HFF-Myc (cell line): ENCODE measurements around the gene MAGEE1.

ENCODE experiments used
- DNase-seq: peaks from one replicate; pipeline ENCODE4 v3.0.0-alpha.2; 2011; ENCODE audit warnings: low read depth; ENCODE audit errors: extremely low read depth
- H3K4me3 ChIP-seq: replicated peaks from 2 replicates; pipeline ENCODE4 v1.5.1; 2011; ENCODE audit warnings: low read depth, mild to moderate bottlenecking, control low read depth, low read length
- TF ChIP-seq, protein P1 (sequence below): IDR thresholded peaks from 2 replicates; pipeline ENCODE4 v1.5.1; 2012; ENCODE audit warnings: mild to moderate bottlenecking, low read depth, low read length, control low read depth; ENCODE audit errors: missing control alignments

Gene MAGEE1, protein sequence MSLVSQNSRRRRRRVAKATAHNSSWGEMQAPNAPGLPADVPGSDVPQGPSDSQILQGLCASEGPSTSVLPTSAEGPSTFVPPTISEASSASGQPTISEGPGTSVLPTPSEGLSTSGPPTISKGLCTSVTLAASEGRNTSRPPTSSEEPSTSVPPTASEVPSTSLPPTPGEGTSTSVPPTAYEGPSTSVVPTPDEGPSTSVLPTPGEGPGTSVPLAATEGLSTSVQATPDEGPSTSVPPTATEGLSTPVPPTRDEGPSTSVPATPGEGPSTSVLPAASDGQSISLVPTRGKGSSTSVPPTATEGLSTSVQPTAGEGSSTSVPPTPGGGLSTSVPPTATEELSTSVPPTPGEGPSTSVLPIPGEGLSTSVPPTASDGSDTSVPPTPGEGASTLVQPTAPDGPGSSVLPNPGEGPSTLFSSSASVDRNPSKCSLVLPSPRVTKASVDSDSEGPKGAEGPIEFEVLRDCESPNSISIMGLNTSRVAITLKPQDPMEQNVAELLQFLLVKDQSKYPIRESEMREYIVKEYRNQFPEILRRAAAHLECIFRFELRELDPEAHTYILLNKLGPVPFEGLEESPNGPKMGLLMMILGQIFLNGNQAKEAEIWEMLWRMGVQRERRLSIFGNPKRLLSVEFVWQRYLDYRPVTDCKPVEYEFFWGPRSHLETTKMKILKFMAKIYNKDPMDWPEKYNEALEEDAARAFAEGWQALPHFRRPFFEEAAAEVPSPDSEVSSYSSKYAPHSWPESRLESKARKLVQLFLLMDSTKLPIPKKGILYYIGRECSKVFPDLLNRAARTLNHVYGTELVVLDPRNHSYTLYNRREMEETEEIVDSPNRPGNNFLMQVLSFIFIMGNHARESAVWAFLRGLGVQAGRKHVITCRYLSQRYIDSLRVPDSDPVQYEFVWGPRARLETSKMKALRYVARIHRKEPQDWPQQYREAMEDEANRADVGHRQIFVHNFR

DNA sequence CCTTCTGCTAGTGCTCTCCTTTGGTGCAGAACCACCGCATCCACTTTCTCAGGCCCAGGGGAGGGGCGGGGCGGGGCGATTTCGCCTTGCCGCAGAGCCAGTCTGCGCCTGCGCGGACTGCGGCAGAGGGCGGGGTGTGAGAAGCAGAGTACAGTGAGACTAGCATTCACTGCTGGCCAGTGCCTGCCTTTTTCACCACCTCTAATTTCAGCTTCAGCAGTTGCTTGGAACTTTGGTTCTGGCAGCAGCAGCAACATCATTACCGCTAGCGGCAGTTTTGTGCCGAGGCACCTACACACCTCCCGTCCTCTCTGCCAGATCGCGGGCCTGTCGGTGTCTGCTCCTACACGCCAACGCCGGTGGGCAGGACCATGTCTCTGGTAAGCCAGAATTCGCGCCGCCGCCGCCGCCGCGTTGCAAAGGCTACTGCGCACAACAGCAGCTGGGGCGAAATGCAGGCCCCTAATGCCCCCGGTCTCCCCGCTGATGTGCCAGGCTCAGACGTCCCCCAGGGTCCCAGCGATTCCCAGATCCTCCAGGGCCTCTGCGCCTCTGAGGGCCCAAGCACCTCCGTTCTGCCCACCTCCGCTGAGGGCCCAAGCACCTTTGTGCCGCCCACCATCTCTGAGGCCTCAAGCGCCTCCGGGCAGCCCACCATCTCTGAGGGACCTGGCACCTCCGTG is at the start of gene MAGEE1:
Gene MAGEE1, plus strand, starts transcription at position 151 of the 683 bp plus-strand sequence. Its CDS starts 221 bp downstream, at position 372.
- TF ChIP-seq, protein P1, sequence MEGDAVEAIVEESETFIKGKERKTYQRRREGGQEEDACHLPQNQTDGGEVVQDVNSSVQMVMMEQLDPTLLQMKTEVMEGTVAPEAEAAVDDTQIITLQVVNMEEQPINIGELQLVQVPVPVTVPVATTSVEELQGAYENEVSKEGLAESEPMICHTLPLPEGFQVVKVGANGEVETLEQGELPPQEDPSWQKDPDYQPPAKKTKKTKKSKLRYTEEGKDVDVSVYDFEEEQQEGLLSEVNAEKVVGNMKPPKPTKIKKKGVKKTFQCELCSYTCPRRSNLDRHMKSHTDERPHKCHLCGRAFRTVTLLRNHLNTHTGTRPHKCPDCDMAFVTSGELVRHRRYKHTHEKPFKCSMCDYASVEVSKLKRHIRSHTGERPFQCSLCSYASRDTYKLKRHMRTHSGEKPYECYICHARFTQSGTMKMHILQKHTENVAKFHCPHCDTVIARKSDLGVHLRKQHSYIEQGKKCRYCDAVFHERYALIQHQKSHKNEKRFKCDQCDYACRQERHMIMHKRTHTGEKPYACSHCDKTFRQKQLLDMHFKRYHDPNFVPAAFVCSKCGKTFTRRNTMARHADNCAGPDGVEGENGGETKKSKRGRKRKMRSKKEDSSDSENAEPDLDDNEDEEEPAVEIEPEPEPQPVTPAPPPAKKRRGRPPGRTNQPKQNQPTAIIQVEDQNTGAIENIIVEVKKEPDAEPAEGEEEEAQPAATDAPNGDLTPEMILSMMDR, result no peak
- peak within 1 kb of the TSS; percentile 33 for H3K4me3 ChIP-seq
- peak; percentile 0 for DNase-seq

DNA sequence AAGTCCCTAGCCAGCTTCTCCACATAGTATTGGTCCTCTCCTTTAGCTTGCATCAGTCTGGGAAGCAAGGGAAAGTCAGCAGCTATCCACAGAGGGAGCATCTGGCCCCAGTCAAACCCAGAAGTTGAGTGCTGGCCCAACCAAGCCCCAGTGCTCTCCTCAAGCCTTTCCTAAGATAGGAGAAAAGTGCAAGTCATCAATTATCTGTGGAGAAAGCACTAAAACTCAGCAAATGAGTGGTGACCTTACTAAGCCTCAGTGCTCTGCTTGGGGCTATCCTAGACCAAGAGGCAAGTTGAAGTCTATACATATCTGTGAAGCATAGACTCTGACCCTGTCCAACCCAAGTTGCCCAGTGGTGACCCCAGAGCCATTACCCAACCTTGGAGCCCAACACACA is 28.5 kb upstream of the MAGEE1 start:
- no peak overlapping the region for H3K4me3 ChIP-seq
- TF ChIP-seq, protein P1, result no peak
- DNase-seq, result no peak

DNA sequence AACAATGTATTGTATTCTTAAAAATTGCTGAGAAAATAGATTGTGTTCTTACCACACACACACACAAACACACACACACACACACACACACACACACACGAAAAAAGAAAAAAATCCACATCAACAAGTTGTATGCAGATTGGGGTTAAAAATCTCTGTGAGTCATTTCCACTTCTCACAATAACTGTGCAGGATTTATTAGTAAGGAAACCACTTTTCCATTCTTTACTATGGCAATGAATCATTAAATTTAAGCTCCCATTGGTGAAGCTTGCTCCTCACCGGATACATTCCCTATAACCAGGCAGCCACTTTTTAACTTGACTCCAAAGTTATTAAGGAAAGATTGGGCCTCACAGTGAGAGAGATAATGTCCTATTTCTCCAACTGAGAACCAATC is 19.7 kb upstream of the MAGEE1 start:
- TF ChIP-seq, protein P1, result no peak
- no peak for DNase-seq

DNA sequence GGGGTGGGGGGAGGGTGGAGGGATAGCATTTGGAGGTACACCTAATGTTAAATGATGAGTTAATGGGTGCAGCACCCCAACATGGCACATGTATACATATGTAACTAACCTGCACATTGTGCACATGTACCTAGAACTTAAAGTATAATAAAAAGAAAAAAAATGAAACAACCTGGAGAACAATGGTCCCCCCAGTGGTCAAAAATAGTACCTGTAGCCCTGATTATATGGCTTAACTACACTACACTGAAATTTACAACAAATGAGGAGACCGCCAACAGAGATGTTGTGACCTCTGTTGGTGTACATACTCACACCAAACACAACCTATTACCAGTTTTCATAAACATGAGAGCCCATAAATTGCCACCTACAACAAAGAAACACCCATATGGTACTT is 7.3 kb upstream of the MAGEE1 start:
- no peak overlapping the region for H3K4me3 ChIP-seq
- no peak for DNase-seq
- TF ChIP-seq, protein P1, result no peak

More for the DNA sequence above, 19.7 kb upstream of the MAGEE1 start:
- no peak overlapping the region for H3K4me3 ChIP-seq

DNA sequence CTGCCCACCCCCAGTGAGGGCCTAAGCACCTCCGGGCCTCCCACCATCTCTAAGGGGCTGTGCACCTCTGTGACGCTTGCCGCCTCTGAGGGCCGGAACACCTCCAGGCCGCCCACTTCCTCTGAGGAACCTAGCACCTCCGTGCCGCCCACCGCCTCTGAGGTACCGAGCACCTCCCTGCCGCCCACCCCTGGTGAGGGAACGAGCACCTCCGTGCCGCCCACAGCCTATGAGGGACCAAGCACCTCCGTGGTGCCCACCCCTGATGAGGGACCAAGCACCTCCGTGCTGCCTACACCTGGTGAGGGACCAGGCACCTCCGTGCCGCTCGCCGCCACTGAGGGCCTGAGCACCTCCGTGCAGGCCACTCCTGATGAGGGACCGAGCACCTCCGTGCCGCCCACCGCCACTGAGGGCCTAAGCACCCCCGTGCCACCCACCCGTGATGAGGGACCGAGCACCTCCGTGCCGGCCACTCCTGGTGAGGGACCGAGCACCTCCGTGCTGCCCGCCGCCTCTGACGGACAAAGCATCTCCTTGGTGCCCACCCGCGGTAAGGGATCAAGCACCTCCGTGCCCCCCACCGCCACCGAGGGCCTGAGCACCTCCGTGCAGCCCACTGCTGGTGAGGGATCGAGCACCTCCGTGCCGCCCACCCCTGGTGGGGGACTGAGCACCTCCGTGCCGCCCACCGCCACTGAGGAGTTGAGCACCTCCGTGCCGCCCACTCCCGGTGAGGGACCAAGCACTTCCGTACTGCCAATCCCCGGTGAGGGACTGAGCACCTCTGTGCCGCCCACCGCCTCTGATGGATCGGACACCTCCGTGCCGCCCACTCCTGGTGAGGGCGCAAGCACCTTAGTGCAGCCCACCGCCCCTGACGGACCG is 977 bp downstream of the MAGEE1 start:
- TF ChIP-seq, protein P1, result no peak
- no peak for DNase-seq
- H3K4me3 ChIP-seq, result peak overlapping the region; percentile 33

DNA sequence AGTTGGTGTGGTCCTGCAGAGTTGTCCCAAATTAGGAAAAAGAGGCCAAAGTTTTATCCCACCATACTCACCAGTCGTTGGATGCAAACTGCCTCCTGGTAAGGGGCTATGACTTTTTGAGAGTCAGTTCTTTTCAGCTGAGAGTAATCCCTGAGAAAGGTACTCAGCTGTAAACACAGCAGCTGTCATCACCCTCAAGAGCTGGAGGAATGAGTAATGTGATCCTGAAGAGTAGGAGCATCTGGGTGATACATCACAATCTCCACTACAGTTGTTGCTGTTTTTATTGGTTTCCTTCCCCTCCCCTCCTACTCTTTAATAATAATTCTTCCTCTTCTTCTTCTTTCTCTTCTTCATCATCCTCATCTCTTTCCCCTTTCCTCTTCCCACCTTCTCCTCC is 5.7 kb downstream of the MAGEE1 start:
- H3K4me3 ChIP-seq, result no peak overlapping the region
- DNase-seq, result no peak
- TF ChIP-seq, protein P1, result no peak
